MM.1S (cell line): ENCODE measurements around the gene RCE1.

Source experiments
- DNase-seq: peaks from one replicate; pipeline ENCODE4 v3.0.0-alpha.2; 2015
- H2AFZ ChIP-seq: fragments of 300-600 bp; sonication (generic); 2 replicates; pipeline ENCODE4 v1.6.0; 2016; ENCODE audit warnings: antibody characterized with exemption, low read length
- H3F3A ChIP-seq: fragments of 300-600 bp; sonication (generic); 2 replicates; pipeline ENCODE4 v1.6.1; 2016; ENCODE audit warnings: mild to moderate bottlenecking, antibody characterized with exemption, low read length, moderate library complexity, mixed read lengths; ENCODE audit not compliant: insufficient read depth
- H3K27ac ChIP-seq: fragments of 300-600 bp; sonication (generic); 2 replicates; pipeline ENCODE4 v1.5.1; 2016; ENCODE audit warnings: mild to moderate bottlenecking, low read length
- H3K27me3 ChIP-seq: fragments of 300-600 bp; sonication (generic); replicated peaks from 2 replicates; pipeline ENCODE4 v1.6.0; 2016; ENCODE audit warnings: low read length; ENCODE audit not compliant: insufficient read depth
- H3K36me3 ChIP-seq: fragments of 300-600 bp; sonication (generic); replicated peaks from 2 replicates; pipeline ENCODE4 v1.6.1; 2016; ENCODE audit warnings: mild to moderate bottlenecking, low read length, mixed read lengths; ENCODE audit not compliant: insufficient read depth
- H3K4me1 ChIP-seq: fragments of 300-600 bp; sonication (generic); 2 replicates; pipeline ENCODE4 v1.6.1; 2016; ENCODE audit warnings: low read length, mixed read lengths
- H3K4me2 ChIP-seq: fragments of 300-600 bp; sonication (generic); 2 replicates; pipeline ENCODE4 v1.6.0; 2016; ENCODE audit warnings: low read depth, low read length
- H3K4me3 ChIP-seq: fragments of 300-600 bp; sonication (generic); 2 replicates; pipeline ENCODE4 v1.5.1; 2016; ENCODE audit warnings: low read length, mixed read lengths
- H3K79me2 ChIP-seq: fragments of 300-600 bp; sonication (generic); 2 replicates; pipeline ENCODE4 v1.6.1; 2016; ENCODE audit warnings: mixed run types, low read length, mixed read lengths
- H3K9ac ChIP-seq: fragments of 300-600 bp; sonication (generic); 2 replicates; pipeline ENCODE4 v1.6.1; 2016; ENCODE audit warnings: low read length, mixed read lengths
- H3K9me2 ChIP-seq: fragments of 300-600 bp; sonication (generic); replicated peaks from 2 replicates; pipeline ENCODE4 v1.6.1; 2016; ENCODE audit warnings: mild to moderate bottlenecking, low read length, mixed read lengths; ENCODE audit not compliant: insufficient read depth
- H3K9me3 ChIP-seq: fragments of 300-600 bp; sonication (generic); replicated peaks from 2 replicates; pipeline ENCODE4 v1.6.1; 2016; ENCODE audit warnings: mild to moderate bottlenecking, low read length, mixed read lengths; ENCODE audit not compliant: insufficient read depth
- H4K20me1 ChIP-seq: fragments of 300-600 bp; sonication (generic); 2 replicates; pipeline ENCODE4 v1.6.1; 2016; ENCODE audit warnings: mild to moderate bottlenecking, low read length, moderate library complexity, mixed read lengths; ENCODE audit not compliant: insufficient read depth
- EZH2 ChIP-seq: fragments of 300-600 bp; sonication (generic); optimal IDR thresholded peaks from 2 replicates; pipeline ENCODE3; 2017; ENCODE audit warnings: low read depth, mild to moderate bottlenecking, antibody characterized with exemption, low read length, mixed read lengths
- EZH2phosphoT487 ChIP-seq: fragments of 300-600 bp; sonication (generic); IDR thresholded peaks from 2 replicates; pipeline ENCODE4 v1.6.1; 2018; ENCODE audit warnings: antibody characterized with exemption, low read length
- TF ChIP-seq, protein P1 (sequence below): fragments of 300-600 bp; sonication (generic); IDR thresholded peaks from 2 replicates; pipeline ENCODE4 v1.5.1; 2016; ENCODE audit warnings: antibody characterized with exemption, low read length, mixed read lengths

Gene RCE1

DNA sequence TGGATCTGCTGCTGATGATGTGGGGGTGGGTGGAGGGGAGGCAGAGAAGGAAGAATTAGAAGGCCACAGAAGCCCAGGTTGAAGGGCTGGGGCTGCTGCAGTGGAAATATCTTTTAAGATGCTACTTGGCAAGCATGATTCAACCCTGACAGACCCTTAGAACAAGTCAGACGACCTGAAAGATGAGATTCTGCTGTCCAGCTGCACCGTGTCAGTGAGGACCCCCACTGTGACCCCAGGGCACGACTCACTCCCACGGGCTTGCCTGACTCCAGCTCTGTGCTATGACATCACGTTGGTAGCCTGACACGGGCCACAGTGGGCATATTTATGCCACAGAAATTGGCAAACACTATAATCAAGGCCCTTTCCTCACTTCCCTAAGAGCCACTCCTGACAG, 49.7 kb downstream of the RCE1 start:
- no peak overlapping the region for H3K9ac ChIP-seq
- H3K9me2 ChIP-seq: no peaks in the 10 kb centered on the region
- H3K4me3 ChIP-seq: no peak overlapping the region
- no peak for TF ChIP-seq EZH2phosphoT487
- H3K27ac ChIP-seq: no peak overlapping the region
- no peak overlapping the region for H2AFZ ChIP-seq
- no peaks in the 10 kb centered on the region for H4K20me1 ChIP-seq
- no peaks in the 10 kb centered on the region for H3K4me1 ChIP-seq
- H3F3A ChIP-seq: no peaks in the 10 kb centered on the region
- H3K9me3 ChIP-seq: no peaks in the 10 kb centered on the region
- no peaks in the 10 kb centered on the region for H3K36me3 ChIP-seq
- no peak for DNase-seq
- H3K79me2 ChIP-seq: no peaks in the 10 kb centered on the region
- peaks cover 29% of the 10 kb centered on the region for H3K27me3 ChIP-seq
- H3K4me2 ChIP-seq: no peak overlapping the region

DNA sequence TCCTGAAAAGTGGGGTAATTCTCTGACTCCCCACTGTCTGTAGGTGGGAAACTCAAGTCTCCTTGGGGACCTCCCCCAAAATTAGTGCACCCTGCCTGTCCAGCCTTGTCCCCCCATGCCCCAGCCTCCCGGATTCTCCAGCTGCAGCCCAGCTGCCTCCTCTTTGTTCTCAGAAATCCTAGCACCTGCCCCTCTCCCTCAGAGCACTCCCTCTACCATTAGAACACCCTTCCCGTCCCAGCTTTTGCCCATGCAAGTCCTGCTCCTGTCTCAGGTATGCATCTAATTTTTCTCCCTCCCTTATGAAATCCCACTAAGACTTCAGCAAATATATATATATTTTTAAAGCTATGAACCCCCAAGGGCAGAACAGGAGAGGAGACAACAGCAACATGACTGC, 50.9 kb downstream of the RCE1 start:
- Histone ChIP-seq H3K36me3 (no peaks in the 10 kb centered on the region), H3K79me2 (no peaks in the 10 kb centered on the region), H3K4me2 (no peak overlapping the region), H3K27me3 (peaks cover 32% of the 10 kb centered on the region), H3K9me2 (no peaks in the 10 kb centered on the region), H3K9ac (no peak overlapping the region), H3K4me1 (no peaks in the 10 kb centered on the region), H3K4me3 (no peak overlapping the region), H3K27ac (no peak overlapping the region), H2AFZ (no peak overlapping the region), H3F3A (no peaks in the 10 kb centered on the region), H4K20me1 (no peaks in the 10 kb centered on the region), H3K9me3 (no peaks in the 10 kb centered on the region)
- no peak for DNase-seq
- TF ChIP-seq, protein P1, sequence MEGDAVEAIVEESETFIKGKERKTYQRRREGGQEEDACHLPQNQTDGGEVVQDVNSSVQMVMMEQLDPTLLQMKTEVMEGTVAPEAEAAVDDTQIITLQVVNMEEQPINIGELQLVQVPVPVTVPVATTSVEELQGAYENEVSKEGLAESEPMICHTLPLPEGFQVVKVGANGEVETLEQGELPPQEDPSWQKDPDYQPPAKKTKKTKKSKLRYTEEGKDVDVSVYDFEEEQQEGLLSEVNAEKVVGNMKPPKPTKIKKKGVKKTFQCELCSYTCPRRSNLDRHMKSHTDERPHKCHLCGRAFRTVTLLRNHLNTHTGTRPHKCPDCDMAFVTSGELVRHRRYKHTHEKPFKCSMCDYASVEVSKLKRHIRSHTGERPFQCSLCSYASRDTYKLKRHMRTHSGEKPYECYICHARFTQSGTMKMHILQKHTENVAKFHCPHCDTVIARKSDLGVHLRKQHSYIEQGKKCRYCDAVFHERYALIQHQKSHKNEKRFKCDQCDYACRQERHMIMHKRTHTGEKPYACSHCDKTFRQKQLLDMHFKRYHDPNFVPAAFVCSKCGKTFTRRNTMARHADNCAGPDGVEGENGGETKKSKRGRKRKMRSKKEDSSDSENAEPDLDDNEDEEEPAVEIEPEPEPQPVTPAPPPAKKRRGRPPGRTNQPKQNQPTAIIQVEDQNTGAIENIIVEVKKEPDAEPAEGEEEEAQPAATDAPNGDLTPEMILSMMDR: no peak
- TF ChIP-seq EZH2phosphoT487: no peak
- no peak for TF ChIP-seq EZH2
